WTC11 (cell line): ENCODE measurements around the gene RALA. TPM values are rescaled to one million over a fixed set of nuclear protein-coding genes. Genes with fewer than 3 reads are reported as not detected.

ENCODE experiments used
- ATAC-seq: fragments of 200-7000 bp; cut with Tn5 transposase; 2 replicates; pipeline ENCODE4 v1.10.0; 2021; ENCODE audit warnings: mild to moderate bottlenecking, moderate library complexity
- CTCF ChIA-PET: fragments of 300-600 bp; sonication (Branson Sonifier 250); formaldehyde crosslinking; loops from one replicate; lab custom pipeline; 2021; ENCODE audit warnings: antibody characterized with exemption; lab: Charles Lee
- POLR2A ChIA-PET: fragments of 350-600 bp; sonication (Branson Sonifier 250); formaldehyde crosslinking; loops from one replicate; lab custom pipeline; 2021; ENCODE audit warnings: antibody characterized with exemption; lab: Charles Lee
- DNase-seq: peaks from one replicate; pipeline ENCODE4 v3.0.0; 2021; ENCODE audit warnings: low spot score
- H3K27ac Mint-ChIP-seq: 2 replicates; pipeline ENCODE4 v1.8.0; 2021; ENCODE audit warnings: mixed read lengths
- H3K27me3 Mint-ChIP-seq: 2 replicates; pipeline ENCODE4 v1.8.0; 2021; ENCODE audit warnings: low read depth, mild to moderate bottlenecking, moderate library complexity, mixed read lengths
- H3K36me3 Mint-ChIP-seq: 2 replicates; pipeline ENCODE4 v1.8.0; 2021; ENCODE audit warnings: mixed read lengths
- H3K4me1 Mint-ChIP-seq: 2 replicates; pipeline ENCODE4 v1.8.0; 2022; ENCODE audit warnings: mixed read lengths
- H3K4me3 Mint-ChIP-seq: 2 replicates; pipeline ENCODE4 v1.8.0; 2021; ENCODE audit warnings: mild to moderate bottlenecking, moderate library complexity, mixed read lengths
- H3K9me3 Mint-ChIP-seq: 2 replicates; pipeline ENCODE4 v1.8.0; 2021; ENCODE audit warnings: mixed read lengths
- AR ChIP-seq: fragments of 250-450 bp; sonication (Bioruptor Pico); IDR thresholded peaks from 2 replicates; pipeline ENCODE4 v1.9.0; 2021; ENCODE audit warnings: mild to moderate bottlenecking
- CDX4 ChIP-seq: fragments of 250-450 bp; sonication (Bioruptor Pico); IDR thresholded peaks from 2 replicates; pipeline ENCODE4 v1.9.0; 2021; ENCODE audit warnings: moderate library complexity, mild to moderate bottlenecking, inconsistent platforms, borderline replicate concordance
- CREM ChIP-seq: sonication (generic); formaldehyde crosslinking; IDR thresholded peaks from 2 replicates; pipeline ENCODE4 v1.8.1; 2022; ENCODE audit warnings: mild to moderate bottlenecking, missing genetic modification reagents, moderate library complexity
- FOXK1 ChIP-seq: sonication (generic); formaldehyde crosslinking; IDR thresholded peaks from 2 replicates; pipeline ENCODE4 v1.8.0; 2022; ENCODE audit warnings: mild to moderate bottlenecking, moderate library complexity, missing genetic modification reagents
- GTF2I ChIP-seq: fragments of 250-450 bp; sonication (Bioruptor Pico); conservative IDR thresholded peaks from 2 replicates; pipeline ENCODE4 v1.4.0; 2021; ENCODE audit warnings: mild to moderate bottlenecking
- JAZF1 ChIP-seq: fragments of 250-450 bp; sonication (Bioruptor Pico); IDR thresholded peaks from 2 replicates; pipeline ENCODE4 v1.9.0; 2021; ENCODE audit warnings: moderate library complexity, mild to moderate bottlenecking, inconsistent platforms
- KAT7 ChIP-seq: sonication (generic); formaldehyde crosslinking; IDR thresholded peaks from 2 replicates; pipeline ENCODE4 v1.8.1; 2023; ENCODE audit warnings: missing genetic modification reagents, mild to moderate bottlenecking, borderline replicate concordance
- MAX ChIP-seq: sonication (generic); formaldehyde crosslinking; IDR thresholded peaks from 2 replicates; pipeline ENCODE4 v1.8.0; 2022; ENCODE audit warnings: mild to moderate bottlenecking, missing genetic modification reagents
- MLX ChIP-seq: sonication (generic); formaldehyde crosslinking; IDR thresholded peaks from 2 replicates; pipeline ENCODE4 v1.8.1; 2023; ENCODE audit warnings: mild to moderate bottlenecking, missing genetic modification reagents, moderate library complexity
- NR1H2 ChIP-seq: sonication (generic); formaldehyde crosslinking; IDR thresholded peaks from 2 replicates; pipeline ENCODE4 v1.9.0; 2021; ENCODE audit warnings: mild to moderate bottlenecking, moderate library complexity, missing genetic modification reagents
- NR2C2 ChIP-seq: sonication (generic); formaldehyde crosslinking; IDR thresholded peaks from 2 replicates; pipeline ENCODE4 v1.8.0; 2022; ENCODE audit warnings: mild to moderate bottlenecking, missing genetic modification reagents
- NR3C1 ChIP-seq: sonication (generic); formaldehyde crosslinking; conservative IDR thresholded peaks from 2 replicates; pipeline ENCODE4 v1.8.1; 2023; ENCODE audit warnings: low read depth, mild to moderate bottlenecking, missing genetic modification reagents
- SOX15 ChIP-seq: fragments of 250-450 bp; sonication (Bioruptor Pico); IDR thresholded peaks from 2 replicates; pipeline ENCODE4 v1.9.0; 2021; ENCODE audit warnings: mild to moderate bottlenecking
- TCF7 ChIP-seq: sonication (generic); formaldehyde crosslinking; IDR thresholded peaks from 2 replicates; pipeline ENCODE4 v1.8.0; 2022; ENCODE audit warnings: mild to moderate bottlenecking, low read depth, missing genetic modification reagents, moderate library complexity
- ZNF219 ChIP-seq: sonication (generic); formaldehyde crosslinking; IDR thresholded peaks from 2 replicates; pipeline ENCODE4 v1.8.0; 2023; ENCODE audit warnings: missing genetic modification reagents, mild to moderate bottlenecking, borderline replicate concordance
- total RNA-seq: library from RNA; stranded (reverse); gene quantifications from 3 replicates; pipeline ENCODE4 v1.2.3, GENCODE V29; 2021
- TF ChIP-seq, protein P1 (sequence below): sonication (generic); formaldehyde crosslinking; IDR thresholded peaks from 2 replicates; pipeline ENCODE4 v1.8.1; 2022; ENCODE audit warnings: mild to moderate bottlenecking, moderate library complexity, missing genetic modification reagents
- TF ChIP-seq, protein P2 (sequence below): sonication (generic); formaldehyde crosslinking; IDR thresholded peaks from 2 replicates; pipeline ENCODE4 v1.8.1; 2023; ENCODE audit warnings: mild to moderate bottlenecking, missing genetic modification reagents, moderate library complexity
- TF ChIP-seq, protein P3 (sequence below): sonication (generic); formaldehyde crosslinking; IDR thresholded peaks from 2 replicates; pipeline ENCODE4 v1.8.1; 2022; ENCODE audit warnings: low read depth, mild to moderate bottlenecking, moderate library complexity, missing genetic modification reagents, borderline replicate concordance
- TF ChIP-seq, protein P4 (sequence below): sonication (generic); formaldehyde crosslinking; IDR thresholded peaks from 2 replicates; pipeline ENCODE4 v1.8.1; 2022; ENCODE audit warnings: low read depth, missing genetic modification reagents, borderline replicate concordance

RALA gene
- total RNA-seq, 1 experiment from 2014 or later = 57.3 TPM

GRCh38 chr7:39721345-39721744 lies 98.0 kb downstream of the RALA start (continued):
- TF ChIP-seq AR (no peak), MAX (no peak), KAT7 (CRISPR knock-in tag) (no peak), ZNF219 (CRISPR knock-in tag) (no peak), CDX4 (no peak), FOXK1 (no peak), NR2C2 (no peak), SOX15 (CRISPR knock-in tag) (no peak), MLX (no peak)
- TF ChIP-seq, protein P1, sequence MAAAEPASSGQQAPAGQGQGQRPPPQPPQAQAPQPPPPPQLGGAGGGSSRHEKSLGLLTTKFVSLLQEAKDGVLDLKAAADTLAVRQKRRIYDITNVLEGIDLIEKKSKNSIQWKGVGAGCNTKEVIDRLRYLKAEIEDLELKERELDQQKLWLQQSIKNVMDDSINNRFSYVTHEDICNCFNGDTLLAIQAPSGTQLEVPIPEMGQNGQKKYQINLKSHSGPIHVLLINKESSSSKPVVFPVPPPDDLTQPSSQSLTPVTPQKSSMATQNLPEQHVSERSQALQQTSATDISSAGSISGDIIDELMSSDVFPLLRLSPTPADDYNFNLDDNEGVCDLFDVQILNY (CRISPR knock-in tag) = no peak
- TF ChIP-seq, protein P2, sequence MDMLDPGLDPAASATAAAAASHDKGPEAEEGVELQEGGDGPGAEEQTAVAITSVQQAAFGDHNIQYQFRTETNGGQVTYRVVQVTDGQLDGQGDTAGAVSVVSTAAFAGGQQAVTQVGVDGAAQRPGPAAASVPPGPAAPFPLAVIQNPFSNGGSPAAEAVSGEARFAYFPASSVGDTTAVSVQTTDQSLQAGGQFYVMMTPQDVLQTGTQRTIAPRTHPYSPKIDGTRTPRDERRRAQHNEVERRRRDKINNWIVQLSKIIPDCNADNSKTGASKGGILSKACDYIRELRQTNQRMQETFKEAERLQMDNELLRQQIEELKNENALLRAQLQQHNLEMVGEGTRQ (CRISPR knock-in tag) = no peak

DNA sequence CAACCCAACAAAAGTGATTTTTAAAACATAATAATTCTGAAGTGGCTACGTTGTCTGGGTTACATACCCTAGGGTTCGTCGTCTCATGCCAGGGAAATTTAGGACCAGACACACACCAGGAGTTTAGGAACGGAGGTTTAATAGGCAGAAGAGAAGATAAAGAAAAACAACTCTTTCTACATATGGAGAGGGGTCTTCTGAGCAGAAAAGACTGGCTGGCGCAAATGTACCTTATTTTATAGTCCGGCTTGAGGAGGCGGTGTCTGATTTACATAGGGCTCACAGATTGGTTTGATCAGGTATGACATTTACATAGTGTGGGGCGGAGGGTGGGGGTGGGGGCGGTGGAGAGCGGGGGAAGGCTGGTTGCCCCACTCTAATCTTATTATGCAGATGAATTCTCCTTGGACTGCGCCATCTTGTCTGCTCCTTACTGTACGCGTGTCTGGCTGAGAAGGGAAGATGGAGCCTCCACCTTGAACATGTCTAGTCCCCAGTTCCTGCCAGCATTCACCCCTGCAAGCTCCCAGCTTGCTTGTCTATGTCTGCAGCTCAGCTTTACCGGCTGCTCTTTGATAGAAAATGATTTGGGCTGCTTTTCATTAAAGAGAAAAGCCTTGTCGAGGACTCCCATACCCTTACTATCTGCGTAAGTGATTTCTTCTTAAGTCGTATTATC lies 98.7 kb downstream of the RALA start:
- Mint-ChIP-seq H3K36me3 (peaks cover 7% of the 10 kb centered on the region; the same call in 1 of the 2 replicates), H3K27me3 (no peaks in the 10 kb centered on the region), H3K9me3 (peaks cover 11% of the 10 kb centered on the region), H3K27ac (no peak overlapping the region), H3K4me3 (peak overlapping the region; percentile 13; the same call in 1 of the 2 replicates), H3K4me1 (peaks cover 53% of the 10 kb centered on the region)
- CTCF ChIA-PET = interaction anchor here (1.5 to 1.6 kb wide), 2 partner anchors 20 to 142 kb away, joined by 5 to 8 read pairs; no protein-coding TSS in a partner anchor
- no peak for TF ChIP-seq AR
- TF ChIP-seq, protein P3, sequence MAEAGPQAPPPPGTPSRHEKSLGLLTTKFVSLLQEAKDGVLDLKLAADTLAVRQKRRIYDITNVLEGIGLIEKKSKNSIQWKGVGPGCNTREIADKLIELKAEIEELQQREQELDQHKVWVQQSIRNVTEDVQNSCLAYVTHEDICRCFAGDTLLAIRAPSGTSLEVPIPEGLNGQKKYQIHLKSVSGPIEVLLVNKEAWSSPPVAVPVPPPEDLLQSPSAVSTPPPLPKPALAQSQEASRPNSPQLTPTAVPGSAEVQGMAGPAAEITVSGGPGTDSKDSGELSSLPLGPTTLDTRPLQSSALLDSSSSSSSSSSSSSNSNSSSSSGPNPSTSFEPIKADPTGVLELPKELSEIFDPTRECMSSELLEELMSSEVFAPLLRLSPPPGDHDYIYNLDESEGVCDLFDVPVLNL (CRISPR knock-in tag) = no peak
- TF ChIP-seq NR3C1 (CRISPR knock-in tag) = no peak
- no peak for TF ChIP-seq JAZF1
- TF ChIP-seq GTF2I (CRISPR knock-in tag) = no peak
- no peak for TF ChIP-seq NR1H2
- no peak for TF ChIP-seq TCF7
- no peak for TF ChIP-seq CREM (CRISPR knock-in tag)
- TF ChIP-seq, protein P4, sequence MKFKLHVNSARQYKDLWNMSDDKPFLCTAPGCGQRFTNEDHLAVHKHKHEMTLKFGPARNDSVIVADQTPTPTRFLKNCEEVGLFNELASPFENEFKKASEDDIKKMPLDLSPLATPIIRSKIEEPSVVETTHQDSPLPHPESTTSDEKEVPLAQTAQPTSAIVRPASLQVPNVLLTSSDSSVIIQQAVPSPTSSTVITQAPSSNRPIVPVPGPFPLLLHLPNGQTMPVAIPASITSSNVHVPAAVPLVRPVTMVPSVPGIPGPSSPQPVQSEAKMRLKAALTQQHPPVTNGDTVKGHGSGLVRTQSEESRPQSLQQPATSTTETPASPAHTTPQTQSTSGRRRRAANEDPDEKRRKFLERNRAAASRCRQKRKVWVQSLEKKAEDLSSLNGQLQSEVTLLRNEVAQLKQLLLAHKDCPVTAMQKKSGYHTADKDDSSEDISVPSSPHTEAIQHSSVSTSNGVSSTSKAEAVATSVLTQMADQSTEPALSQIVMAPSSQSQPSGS (CRISPR knock-in tag) = no peak
- ATAC-seq (no peak), DNase-seq (no peak)
- POLR2A ChIA-PET = interaction anchor here (1.4 kb wide), 1 partner anchor 11 kb away, joined by 7 read pairs; no protein-coding TSS in a partner anchor
